Stimulated activated CD4-positive, alpha-beta T cell treated with anti-CD3 and anti-CD28 coated beads, TNF-alpha, amount 100 ng/mL, for 48 hours (primary cell): ENCODE data around the gene INTS12.
"Not testable (repeated sequence)": the region's sequence is repeated elsewhere in the genome, so short reads cannot be mapped to it uniquely, and the experiment has no call there.

Source experiments
- DNase-seq, 3 donors: peaks; one replicate each; pipeline ENCODE4 v3.0.0-alpha.2; 2020; ENCODE audit warnings: low read depth in 3 of 3

The INTS12 gene

GRCh38 chr4:105708181-105709080 is at the start of gene INTS12, which contains the start of gene GSTCD:
Gene INTS12 (minus strand): TSS chr4:105708689. CDS start chr4:105700005, 8,684 bp downstream.
Gene GSTCD (plus strand): TSS chr4:105708784. CDS start chr4:105717614, 8,830 bp downstream.
- peak; percentile 80 to 83 (median 80) for DNase-seq

GRCh38 chr4:105755375-105755774 is 46.9 kb upstream of the INTS12 start:
- DNase-seq = no peak

- no peak for DNase-seq
These were observed 44.9 kb upstream of the INTS12 start for GRCh38 chr4:105753361-105753760.

- DNase-seq = no peak
These were observed 43.3 kb upstream of the INTS12 start for GRCh38 chr4:105751718-105752299.

GRCh38 chr4:105748222-105748621 is 39.7 kb upstream of the INTS12 start:
- no peak for DNase-seq

- no peak for DNase-seq
These were observed 33.1 kb upstream of the INTS12 start for GRCh38 chr4:105741548-105741947.

GRCh38 chr4:105735217-105735616 is 26.7 kb upstream of the INTS12 start:
- not testable (repeated sequence) for DNase-seq

- DNase-seq = not testable (repeated sequence)
These were observed 21.4 kb upstream of the INTS12 start for GRCh38 chr4:105729895-105730294.

- no peak for DNase-seq
These were observed 17.1 kb upstream of the INTS12 start for GRCh38 chr4:105725623-105726022.

- DNase-seq = no peak
These were observed 10.7 kb upstream of the INTS12 start for GRCh38 chr4:105719204-105719603.

- no peak for DNase-seq
These were observed 7.3 kb upstream of the INTS12 start for GRCh38 chr4:105715692-105716278.

GRCh38 chr4:105714932-105715331 is 6.4 kb upstream of the INTS12 start:
- DNase-seq = no peak

GRCh38 chr4:105714071-105714521 is 5.6 kb upstream of the INTS12 start:
- no peak for DNase-seq

- DNase-seq = no peak
These were observed 4.3 kb upstream of the INTS12 start for GRCh38 chr4:105712766-105713165.

GRCh38 chr4:105710678-105711077 is 2.2 kb upstream of the INTS12 start:
- no peak for DNase-seq

GRCh38 chr4:105710012-105710600 is 1.6 kb upstream of the INTS12 start:
- DNase-seq = no peak

- DNase-seq = peak in 1 of 3 donors; percentile 3
These were observed 577 bp upstream of the INTS12 start for GRCh38 chr4:105709081-105709450.

GRCh38 chr4:105707782-105708180 is 708 bp downstream of the INTS12 start:
- no peak for DNase-seq

- no peak for DNase-seq
These were observed 9.9 kb downstream of the INTS12 start for GRCh38 chr4:105698607-105699006.

GRCh38 chr4:105695832-105696231 is 12.7 kb downstream of the INTS12 start:
- not testable (repeated sequence) for DNase-seq

GRCh38 chr4:105694812-105695211 is 13.7 kb downstream of the INTS12 start:
- not testable (repeated sequence) for DNase-seq

- no peak for DNase-seq
These were observed 21.9 kb downstream of the INTS12 start for GRCh38 chr4:105686571-105686970.
